A673 (cell line): ENCODE data around the gene LGALS7B. TPM values are rescaled to one million over a fixed set of nuclear protein-coding genes. Genes with fewer than 3 reads are reported as not detected.
"Not testable (repeated sequence)": the region's sequence is repeated elsewhere in the genome, so short reads cannot be mapped to it uniquely, and the experiment has no call there.

Source experiments
- BruUV-seq: library from RNA; stranded (reverse); fragments of 400-500 nt; replicated peaks from 2 replicates; lab custom pipeline; 2021; lab: Mats Ljungman, UMichigan
- CTCF ChIA-PET: fragments of 300-600 bp; sonication (Branson Sonifier 250); formaldehyde crosslinking; loops from one replicate; lab custom pipeline; 2022; ENCODE audit warnings: antibody characterized with exemption; lab: Charles Lee
- POLR2A ChIA-PET: fragments of 300-600 bp; sonication (Branson Sonifier 250); formaldehyde crosslinking; loops from one replicate; lab custom pipeline; 2022; ENCODE audit warnings: antibody characterized with exemption; ENCODE audit not compliant: low non-redundant PET; lab: Charles Lee
- DNase-seq: peaks from one replicate; pipeline ENCODE4 v3.0.0-alpha.2; 2015; ENCODE audit warnings: low spot score
- H3K27ac ChIP-seq: fragments of 200-600 bp; sonication (generic); 2 replicates; pipeline ENCODE4 v1.5.1; 2016; ENCODE audit warnings: mixed run types, low read depth, mild to moderate bottlenecking, mixed read lengths, antibody characterized with exemption, low read length; ENCODE audit not compliant: poor library complexity, severe bottlenecking
- H3K27me3 ChIP-seq: fragments of 200-600 bp; sonication (generic); replicated peaks from 2 replicates; pipeline ENCODE4 v1.6.1; 2017; ENCODE audit warnings: mixed run types, low read depth, mild to moderate bottlenecking, mixed read lengths, antibody characterized with exemption, low read length; ENCODE audit not compliant: insufficient read depth, poor library complexity
- H3K36me3 ChIP-seq: fragments of 200-600 bp; sonication (generic); 2 replicates; pipeline ENCODE4 v1.6.1; 2016; ENCODE audit warnings: mixed run types, mild to moderate bottlenecking, mixed read lengths, antibody characterized with exemption, low read length; ENCODE audit not compliant: insufficient read depth, poor library complexity, severe bottlenecking
- H3K4me1 ChIP-seq: fragments of 200-600 bp; sonication (generic); 2 replicates; pipeline ENCODE4 v1.6.1; 2017; ENCODE audit warnings: mixed run types, mild to moderate bottlenecking, mixed read lengths, antibody characterized with exemption, low read length; ENCODE audit not compliant: insufficient read depth, poor library complexity, severe bottlenecking
- H3K4me3 ChIP-seq: fragments of 200-600 bp; sonication (generic); 2 replicates; pipeline ENCODE4 v1.5.1; 2016; ENCODE audit warnings: low read depth, mixed run types, mild to moderate bottlenecking, mixed read lengths, low read length; ENCODE audit not compliant: poor library complexity, severe bottlenecking
- H3K9me3 ChIP-seq: fragments of 200-600 bp; sonication (generic); 2 replicates; pipeline ENCODE4 v1.6.1; 2016; ENCODE audit warnings: mixed run types, low read depth, mild to moderate bottlenecking, mixed read lengths, antibody characterized with exemption, low read length; ENCODE audit not compliant: poor library complexity, severe bottlenecking
- EZH2 ChIP-seq: fragments of 200-600 bp; sonication (generic); IDR thresholded peaks from 2 replicates; pipeline ENCODE4 v1.6.1; 2017; ENCODE audit warnings: borderline replicate concordance, low read depth, mild to moderate bottlenecking, mixed read lengths, antibody characterized with exemption, low read length; ENCODE audit not compliant: poor library complexity, severe bottlenecking
- intact Hi-C: fragments of 100-400 bp; cut with micrococcal nuclease; formaldehyde crosslinking; loops from one replicate; pipeline ENCODE4 v1.10.0; 2022; ENCODE audit not compliant: unreplicated experiment
- total RNA-seq: library from RNA; stranded (reverse); gene quantifications from 2 replicates; pipeline ENCODE4 v1.2.3, GENCODE V29; 2021
- TF ChIP-seq, protein P1 (sequence below): fragments of 300-800, 200-600 bp; sonication (generic); conservative IDR thresholded peaks from 2 replicates; pipeline ENCODE4 v1.5.1; 2017; ENCODE audit warnings: low read depth, mild to moderate bottlenecking, antibody characterized with exemption, low read length, moderate library complexity, mixed read lengths

LGALS7B gene
- total RNA-seq, 1 experiment from 2014 or later: not detected

DNA sequence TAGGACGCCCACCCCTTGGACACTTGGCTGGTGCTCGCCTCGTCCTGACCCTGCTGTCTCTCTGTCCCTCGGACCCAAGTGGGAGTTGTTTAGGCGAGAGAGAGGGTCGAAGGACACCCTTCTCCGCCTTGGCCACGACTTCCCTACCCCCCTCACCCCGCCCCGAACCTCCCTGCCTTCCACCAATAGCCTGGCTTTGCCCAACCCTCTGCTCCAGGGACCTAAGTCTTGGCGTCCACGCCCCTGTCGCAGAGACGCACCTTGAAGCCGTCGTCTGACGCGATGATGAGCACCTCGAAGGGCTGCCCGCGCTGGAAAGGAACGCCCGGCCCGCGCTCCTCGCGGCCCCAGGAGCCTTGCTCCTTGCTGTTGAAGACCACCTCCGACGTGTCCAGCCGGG, 17.4 kb upstream of the LGALS7B start:
- BruUV-seq, H3K27ac ChIP-seq, DNase-seq, H3K36me3 ChIP-seq, H3K9me3 ChIP-seq, CTCF ChIA-PET, H3K4me3 ChIP-seq, H3K4me1 ChIP-seq, intact Hi-C loops, H3K27me3 ChIP-seq, POLR2A ChIA-PET: not testable (repeated sequence)

DNA sequence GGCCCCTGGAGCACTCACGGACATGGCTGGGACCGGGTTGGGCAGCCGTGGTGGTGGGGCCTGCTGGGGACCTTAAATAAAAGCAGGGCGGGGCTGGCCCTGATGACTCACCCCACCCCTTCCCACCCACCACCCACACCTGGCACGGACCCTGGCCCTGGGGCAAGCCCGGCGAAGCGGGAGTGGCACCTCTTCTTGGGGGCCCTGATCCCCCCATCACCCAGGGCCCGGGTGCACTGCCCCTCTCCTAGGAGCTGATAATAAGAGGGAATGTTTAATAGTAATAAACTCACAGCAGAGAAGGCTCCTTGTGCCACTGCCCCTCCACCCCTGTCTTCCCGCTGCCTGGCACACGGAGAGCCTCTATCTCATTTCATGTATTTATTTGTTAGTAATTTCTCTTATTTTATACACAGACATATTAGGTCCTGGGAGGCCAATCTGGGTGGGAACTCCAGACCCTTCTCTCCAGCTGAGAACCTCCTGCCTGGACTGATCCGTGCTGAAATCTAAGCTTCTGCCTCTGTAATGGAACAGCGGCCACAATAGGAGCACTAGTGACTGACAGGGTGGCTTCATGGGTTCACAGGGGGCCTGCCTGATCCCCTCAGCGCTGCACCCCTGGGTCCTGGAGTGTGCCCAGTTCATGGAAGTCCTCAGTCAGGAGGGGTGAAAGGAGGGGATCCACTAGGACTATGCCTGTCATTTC, 15.4 kb upstream of the LGALS7B start, which contains the start of gene LGALS7:
Gene LGALS7 (minus strand): TSS at position 49 of the 709 bp plus-strand sequence. CDS start 25 bp downstream, at position 24.
- no peak for TF ChIP-seq EZH2
- H3K4me3 ChIP-seq: no peak within 1 kb of the TSS
- no peaks in the 10 kb centered on the region for H3K36me3 ChIP-seq
- H3K27ac ChIP-seq: no peak within 1 kb of the TSS
- intact Hi-C loops: no loop called here
- H3K4me1 ChIP-seq: no peaks in the 10 kb centered on the region
- H3K27me3 ChIP-seq: peaks cover under 1% of the 10 kb centered on the region
- no TSS peak for BruUV-seq
- ChIA-PET POLR2A (no interaction called here), CTCF (no interaction called here)
- no peak for DNase-seq
- H3K9me3 ChIP-seq: no peaks in the 10 kb centered on the region

DNA sequence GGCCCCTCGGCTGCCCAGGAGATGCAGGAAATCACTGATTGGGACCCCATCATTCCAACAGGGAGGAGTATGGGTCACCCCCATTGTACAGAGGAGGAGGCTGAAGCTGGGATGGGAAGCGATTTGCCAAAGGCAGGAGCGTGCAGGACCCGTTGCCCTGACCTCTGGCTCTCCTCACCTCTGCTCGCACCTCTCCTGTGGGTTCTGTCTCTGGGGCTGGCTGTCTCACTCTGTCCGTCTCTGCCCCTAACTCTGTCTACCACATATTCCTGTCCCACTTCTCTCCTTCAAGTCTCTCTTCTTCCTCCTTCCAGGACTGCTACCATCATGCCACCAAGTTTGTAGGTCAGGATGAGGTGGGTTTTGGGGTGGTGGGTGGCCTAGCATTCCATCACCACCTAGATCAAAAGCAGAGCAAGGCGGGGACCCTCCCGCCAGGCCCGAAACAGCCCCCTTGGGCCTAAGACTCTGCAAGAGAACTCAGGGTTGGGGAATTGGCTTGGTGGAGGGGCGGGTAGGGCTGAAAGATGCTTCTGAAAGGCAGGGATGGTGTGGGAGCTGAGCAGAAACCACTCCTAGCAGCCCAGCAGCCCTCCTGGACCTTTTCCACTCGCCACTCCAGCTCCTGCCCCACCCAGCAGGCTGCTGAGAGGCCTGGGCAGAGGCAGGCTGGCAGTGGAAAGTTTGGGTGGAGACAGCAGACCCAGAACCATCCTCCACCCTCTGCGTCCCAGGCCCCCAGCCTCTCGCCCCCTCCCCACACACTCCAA, 14.6 kb upstream of the LGALS7B start:
- Histone ChIP-seq H3K27ac (no peak overlapping the region), H3K36me3 (no peaks in the 10 kb centered on the region), H3K27me3 (peaks cover 3% of the 10 kb centered on the region), H3K4me1 (no peaks in the 10 kb centered on the region), H3K4me3 (no peak overlapping the region), H3K9me3 (no peaks in the 10 kb centered on the region)
- TF ChIP-seq, protein P1, sequence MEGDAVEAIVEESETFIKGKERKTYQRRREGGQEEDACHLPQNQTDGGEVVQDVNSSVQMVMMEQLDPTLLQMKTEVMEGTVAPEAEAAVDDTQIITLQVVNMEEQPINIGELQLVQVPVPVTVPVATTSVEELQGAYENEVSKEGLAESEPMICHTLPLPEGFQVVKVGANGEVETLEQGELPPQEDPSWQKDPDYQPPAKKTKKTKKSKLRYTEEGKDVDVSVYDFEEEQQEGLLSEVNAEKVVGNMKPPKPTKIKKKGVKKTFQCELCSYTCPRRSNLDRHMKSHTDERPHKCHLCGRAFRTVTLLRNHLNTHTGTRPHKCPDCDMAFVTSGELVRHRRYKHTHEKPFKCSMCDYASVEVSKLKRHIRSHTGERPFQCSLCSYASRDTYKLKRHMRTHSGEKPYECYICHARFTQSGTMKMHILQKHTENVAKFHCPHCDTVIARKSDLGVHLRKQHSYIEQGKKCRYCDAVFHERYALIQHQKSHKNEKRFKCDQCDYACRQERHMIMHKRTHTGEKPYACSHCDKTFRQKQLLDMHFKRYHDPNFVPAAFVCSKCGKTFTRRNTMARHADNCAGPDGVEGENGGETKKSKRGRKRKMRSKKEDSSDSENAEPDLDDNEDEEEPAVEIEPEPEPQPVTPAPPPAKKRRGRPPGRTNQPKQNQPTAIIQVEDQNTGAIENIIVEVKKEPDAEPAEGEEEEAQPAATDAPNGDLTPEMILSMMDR: no peak
- TF ChIP-seq EZH2: no peak
- DNase-seq: no peak
- ChIA-PET CTCF (no interaction called here), POLR2A (no interaction called here)
- no TSS peak for BruUV-seq
- intact Hi-C loops: no loop called here

DNA sequence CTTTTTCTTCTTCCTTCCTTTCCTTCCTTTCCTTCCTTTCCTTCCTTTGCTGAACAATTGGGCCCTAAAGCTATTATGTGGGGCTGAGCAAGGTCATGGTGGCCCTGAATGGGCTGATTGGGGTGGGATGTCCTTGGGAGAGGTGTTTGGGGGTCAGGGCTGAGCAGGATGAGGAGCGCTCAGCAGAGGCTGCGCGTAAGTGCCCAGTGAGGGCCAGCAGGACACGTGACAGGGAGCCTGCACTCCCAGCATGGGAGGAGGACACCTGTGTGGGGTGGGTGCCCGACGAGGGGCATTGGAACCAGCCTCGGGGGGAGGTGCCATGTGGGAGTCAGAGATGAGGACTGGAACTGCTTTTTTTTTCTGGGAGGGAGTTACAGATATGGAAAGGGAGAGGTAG, 10.3 kb upstream of the LGALS7B start:
- Histone ChIP-seq H3K27me3 (peaks cover 3% of the 10 kb centered on the region), H3K4me3 (no peak overlapping the region), H3K27ac (no peak overlapping the region), H3K4me1 (no peaks in the 10 kb centered on the region), H3K36me3 (no peaks in the 10 kb centered on the region), H3K9me3 (no peaks in the 10 kb centered on the region)
- POLR2A ChIA-PET: no interaction called here
- TF ChIP-seq EZH2: no peak
- TF ChIP-seq, protein P1: no peak
- no TSS peak for BruUV-seq
- CTCF ChIA-PET: no interaction called here
- no peak for DNase-seq
- intact Hi-C loops: no loop called here
